Dendritic cell treated with granulocyte-macrophage colony-stimulating factor and Interleukin-4, amounts not matched to agents 40 ng/mL and 50 ng/mL, for 4 days (primary cell): Measurements from ENCODE around the gene MED8.
A peak's percentile ranks its signal among the peaks of the same experiment; 100 is the strongest.
"Not testable (repeated sequence)": the region's sequence is repeated elsewhere in the genome, so short reads cannot be mapped to it uniquely, and the experiment has no call there.

Experiments used
- H3K27ac Mint-ChIP-seq: one replicate; pipeline ENCODE4 v1.8.0; 2022; ENCODE audit warnings: mild to moderate bottlenecking, mixed read lengths
- H3K27me3 Mint-ChIP-seq: one replicate; pipeline ENCODE4 v1.8.0; 2022; ENCODE audit warnings: mild to moderate bottlenecking, mixed read lengths
- H3K36me3 Mint-ChIP-seq: one replicate; pipeline ENCODE4 v1.8.0; 2022; ENCODE audit warnings: low read depth, mixed read lengths
- H3K4me1 Mint-ChIP-seq: one replicate; pipeline ENCODE4 v1.8.0; 2022; ENCODE audit warnings: low read depth, mixed read lengths
- H3K4me3 Mint-ChIP-seq: one replicate; pipeline ENCODE4 v1.8.0; 2022; ENCODE audit warnings: mild to moderate bottlenecking, moderate library complexity, mixed read lengths
- H3K9me3 Mint-ChIP-seq: one replicate; pipeline ENCODE4 v1.8.0; 2022; ENCODE audit warnings: mixed read lengths
- intact Hi-C: fragments of 100-400 bp; cut with micrococcal nuclease; formaldehyde crosslinking; loops from one replicate; pipeline ENCODE4 v1.15.0; 2022

Gene MED8

GRCh38 chr1:43383449-43383848, 6.2 kb downstream of the MED8 start:
- peak overlapping the region; percentile 87 for H3K27ac Mint-ChIP-seq
- peaks cover 91% of the 10 kb centered on the region for H3K36me3 Mint-ChIP-seq
- peaks cover 80% of the 10 kb centered on the region for H3K4me1 Mint-ChIP-seq
- H3K9me3 Mint-ChIP-seq = no peaks in the 10 kb centered on the region
- no peak overlapping the region for H3K4me3 Mint-ChIP-seq
- H3K27me3 Mint-ChIP-seq = no peaks in the 10 kb centered on the region
- intact Hi-C loops = no loop called here

- intact Hi-C loops = no loop called here
- no peak overlapping the region for H3K4me3 Mint-ChIP-seq
- peaks cover 75% of the 10 kb centered on the region for H3K4me1 Mint-ChIP-seq
- peak overlapping the region; percentile 87 for H3K27ac Mint-ChIP-seq
- H3K36me3 Mint-ChIP-seq = peaks cover 86% of the 10 kb centered on the region
- H3K27me3 Mint-ChIP-seq = no peaks in the 10 kb centered on the region
- no peaks in the 10 kb centered on the region for H3K9me3 Mint-ChIP-seq
These were observed 7.4 kb downstream of the MED8 start for GRCh38 chr1:43382027-43382779.

DNA sequence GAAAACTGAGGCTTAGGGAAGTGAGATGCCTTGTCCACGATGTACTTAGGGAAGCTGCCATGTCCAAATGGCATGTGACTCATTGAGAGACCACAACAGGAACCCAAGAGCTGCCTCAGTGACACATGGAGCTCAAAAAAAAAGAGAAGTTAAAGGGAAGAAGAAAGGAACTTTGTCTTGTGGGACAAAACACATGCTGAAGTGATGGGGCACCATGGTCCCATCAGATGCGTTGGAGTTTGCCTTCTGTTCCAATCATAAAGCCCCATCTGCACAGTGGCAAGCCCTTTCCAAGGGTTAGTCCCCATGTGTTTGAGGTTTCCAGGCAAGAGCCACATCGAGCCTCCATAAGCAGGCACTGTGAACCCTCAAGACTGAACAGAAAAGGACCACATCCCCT, 8.0 kb downstream of the MED8 start:
- Mint-ChIP-seq H3K4me3 (no peak overlapping the region), H3K4me1 (peaks cover 73% of the 10 kb centered on the region), H3K9me3 (no peaks in the 10 kb centered on the region), H3K27ac (peak overlapping the region; percentile 87), H3K36me3 (peaks cover 84% of the 10 kb centered on the region), H3K27me3 (no peaks in the 10 kb centered on the region)
- intact Hi-C loops = loop anchor here (1.0 kb wide), 1 partner anchor 13 kb away; the partner anchor contains the start of gene ELOVL1

GRCh38 chr1:43379476-43379875, 10.1 kb downstream of the MED8 start:
- Mint-ChIP-seq H3K4me3 (no peak overlapping the region), H3K4me1 (peaks cover 74% of the 10 kb centered on the region), H3K36me3 (peaks cover 66% of the 10 kb centered on the region), H3K27ac (peak overlapping the region; percentile 87), H3K9me3 (no peaks in the 10 kb centered on the region), H3K27me3 (no peaks in the 10 kb centered on the region)
- intact Hi-C loops = no loop called here

GRCh38 chr1:43377831-43378230, 11.8 kb downstream of the MED8 start:
- H3K36me3 Mint-ChIP-seq = peaks cover 49% of the 10 kb centered on the region
- no peak overlapping the region for H3K4me3 Mint-ChIP-seq
- H3K4me1 Mint-ChIP-seq = peaks cover 58% of the 10 kb centered on the region
- intact Hi-C loops = no loop called here
- no peaks in the 10 kb centered on the region for H3K9me3 Mint-ChIP-seq
- no peaks in the 10 kb centered on the region for H3K27me3 Mint-ChIP-seq
- H3K27ac Mint-ChIP-seq = no peak overlapping the region

DNA sequence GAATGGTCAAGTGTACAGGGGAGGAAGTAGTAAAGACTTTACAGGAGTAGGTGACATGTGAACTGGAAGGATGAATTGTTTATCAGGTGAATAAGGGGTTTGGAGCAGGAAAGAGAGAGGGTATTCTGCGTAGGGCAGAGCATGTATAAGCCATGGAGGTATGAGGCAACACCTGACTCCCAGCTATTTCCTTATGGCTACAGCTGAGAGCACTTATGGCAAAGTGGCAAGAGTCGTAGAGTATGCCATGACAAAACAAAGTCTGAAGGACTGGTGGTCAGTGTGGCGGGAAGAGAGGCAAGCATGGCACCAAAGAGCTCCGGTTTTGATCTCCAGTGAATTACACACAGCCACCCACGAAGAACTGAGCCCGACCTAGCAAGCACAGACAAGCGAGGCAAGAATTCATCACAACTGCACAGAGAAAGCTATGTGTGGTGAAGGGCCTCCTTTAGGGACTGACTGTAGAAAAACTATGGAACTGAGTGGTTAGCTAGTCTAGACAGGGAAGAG, 12.8 kb downstream of the MED8 start:
- no peak overlapping the region for H3K4me3 Mint-ChIP-seq
- H3K27me3 Mint-ChIP-seq = no peaks in the 10 kb centered on the region
- no peaks in the 10 kb centered on the region for H3K9me3 Mint-ChIP-seq
- intact Hi-C loops = no loop called here
- H3K36me3 Mint-ChIP-seq = peaks cover 44% of the 10 kb centered on the region
- H3K4me1 Mint-ChIP-seq = peaks cover 48% of the 10 kb centered on the region
- peak overlapping the region; percentile 29 for H3K27ac Mint-ChIP-seq

- H3K4me3 Mint-ChIP-seq = no peak overlapping the region
- H3K9me3 Mint-ChIP-seq = no peaks in the 10 kb centered on the region
- no peaks in the 10 kb centered on the region for H3K27me3 Mint-ChIP-seq
- intact Hi-C loops = no loop called here
- H3K27ac Mint-ChIP-seq = no peak overlapping the region
- H3K36me3 Mint-ChIP-seq = peaks cover 24% of the 10 kb centered on the region
- peaks cover 31% of the 10 kb centered on the region for H3K4me1 Mint-ChIP-seq
These were observed 16.3 kb downstream of the MED8 start for GRCh38 chr1:43373066-43373940.

DNA sequence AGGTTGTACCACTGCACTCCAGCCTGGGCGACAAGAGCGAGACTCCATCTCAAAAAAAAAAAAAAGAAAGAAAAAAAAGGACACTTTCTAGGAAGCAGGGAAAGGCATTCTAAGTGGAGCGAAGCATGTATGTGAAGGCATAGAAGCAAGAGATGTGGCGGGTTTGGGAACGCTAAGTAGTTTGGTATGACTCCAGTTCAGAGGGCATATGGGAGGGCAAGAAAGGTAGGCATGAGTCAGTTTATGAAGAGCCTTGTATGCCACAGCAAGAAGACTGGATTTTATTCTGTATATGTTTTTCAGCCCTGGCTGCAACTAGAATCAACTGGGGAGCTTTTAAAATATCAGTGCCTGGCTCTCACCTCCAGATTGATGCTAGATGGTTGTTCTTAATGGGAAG, 17.4 kb downstream of the MED8 start:
- intact Hi-C loops = no loop called here
- Mint-ChIP-seq H3K27me3 (no peaks in the 10 kb centered on the region), H3K36me3 (peaks cover 26% of the 10 kb centered on the region), H3K9me3 (no peaks in the 10 kb centered on the region), H3K4me3 (no peak overlapping the region), H3K27ac (no peak overlapping the region), H3K4me1 (peaks cover 30% of the 10 kb centered on the region)

- peaks cover 36% of the 10 kb centered on the region for H3K4me1 Mint-ChIP-seq
- H3K9me3 Mint-ChIP-seq = no peaks in the 10 kb centered on the region
- peaks cover 33% of the 10 kb centered on the region for H3K36me3 Mint-ChIP-seq
- no peaks in the 10 kb centered on the region for H3K27me3 Mint-ChIP-seq
- intact Hi-C loops = no loop called here
- no peak overlapping the region for H3K4me3 Mint-ChIP-seq
- peak overlapping the region; percentile 23 for H3K27ac Mint-ChIP-seq
These were observed 19.0 kb downstream of the MED8 start for GRCh38 chr1:43370564-43370963.

- H3K9me3 Mint-ChIP-seq, intact Hi-C loops, H3K27me3 Mint-ChIP-seq, H3K27ac Mint-ChIP-seq, H3K4me3 Mint-ChIP-seq: not testable (repeated sequence)
- H3K36me3 Mint-ChIP-seq = peaks cover 40% of the 10 kb centered on the region
- H3K4me1 Mint-ChIP-seq = peaks cover 39% of the 10 kb centered on the region
These were observed 19.8 kb downstream of the MED8 start for GRCh38 chr1:43369779-43370178.

GRCh38 chr1:43368646-43369020, 21.0 kb downstream of the MED8 start:
- intact Hi-C loops = loop anchor here (1.0 kb wide), 2 partner anchors 10 to 13 kb away; partner anchors contain the start of gene CDC20
- Mint-ChIP-seq H3K36me3 (peaks cover 52% of the 10 kb centered on the region), H3K9me3 (no peaks in the 10 kb centered on the region), H3K27ac (peak overlapping the region; percentile 99), H3K4me3 (peak overlapping the region; percentile 98), H3K4me1 (peaks cover 51% of the 10 kb centered on the region), H3K27me3 (no peaks in the 10 kb centered on the region)

DNA sequence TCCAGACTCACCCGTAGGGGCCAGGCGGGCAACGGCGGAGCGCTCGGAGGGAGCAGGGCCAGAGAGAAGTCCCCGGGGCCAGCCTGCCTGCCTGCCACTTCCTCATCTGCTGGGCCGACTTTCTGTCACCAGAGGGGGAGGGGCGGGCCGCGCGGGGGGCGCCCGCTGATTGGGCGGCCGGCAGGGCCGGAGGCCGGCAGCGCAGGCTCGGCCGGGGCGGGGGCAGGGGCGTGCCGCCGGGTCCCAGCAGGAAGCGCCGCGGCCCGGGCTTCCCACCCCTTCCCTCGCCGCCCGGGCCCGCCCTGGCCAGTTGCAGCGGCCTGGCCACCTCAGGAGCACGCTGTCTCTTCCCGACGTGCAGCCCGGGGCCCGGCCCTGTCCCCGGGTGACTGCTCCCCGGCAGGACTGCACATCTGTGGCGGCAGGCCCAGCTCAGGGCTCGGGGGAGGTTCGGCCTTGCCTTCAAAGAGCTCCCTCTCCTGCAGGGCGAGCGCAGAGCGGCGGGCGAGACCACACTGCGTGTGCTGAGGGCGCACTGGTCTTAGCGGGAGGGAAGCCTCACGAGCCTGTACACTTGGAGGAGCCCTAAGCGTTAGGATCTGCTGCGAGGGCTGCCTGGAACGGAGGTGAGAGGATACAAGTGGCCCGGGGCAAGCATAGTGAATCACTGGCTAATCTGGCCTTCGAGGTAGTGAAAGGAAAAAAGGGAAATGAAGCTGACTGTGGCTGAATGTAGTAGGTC, 21.5 kb downstream of the MED8 start, which contains the start of gene ELOVL1:
Gene ELOVL1 (minus strand): TSS at position 108 of the 742 bp plus-strand sequence. CDS start 2,402 bp downstream, outside the sequence.
- Mint-ChIP-seq H3K4me3 (peak within 1 kb of the TSS; percentile 98), H3K27ac (peak within 1 kb of the TSS; percentile 99), H3K27me3 (no peaks in the 10 kb centered on the region), H3K4me1 (peaks cover 56% of the 10 kb centered on the region), H3K9me3 (no peaks in the 10 kb centered on the region), H3K36me3 (peaks cover 58% of the 10 kb centered on the region)
- intact Hi-C loops = loop anchor here (1.0 kb wide), 2 partner anchors 10 to 13 kb away; partner anchors contain the start of gene CDC20

- H3K27me3 Mint-ChIP-seq = no peaks in the 10 kb centered on the region
- intact Hi-C loops = no loop called here
- H3K27ac Mint-ChIP-seq = peak overlapping the region; percentile 99
- H3K36me3 Mint-ChIP-seq = peaks cover 66% of the 10 kb centered on the region
- peaks cover 64% of the 10 kb centered on the region for H3K4me1 Mint-ChIP-seq
- H3K4me3 Mint-ChIP-seq = peak overlapping the region; percentile 96
- H3K9me3 Mint-ChIP-seq = no peaks in the 10 kb centered on the region
These were observed 22.3 kb downstream of the MED8 start for GRCh38 chr1:43367026-43367903.
